Astrocyte of the spinal cord (primary cell): ENCODE data around the gene LDLRAD3.

ENCODE experiments used
- DNase-seq: peaks from one replicate; pipeline ENCODE4 v3.0.0; 2011; ENCODE audit warnings: low read depth, low spot score
- H3K4me3 ChIP-seq: 2 replicates; pipeline ENCODE4 v1.5.1; 2011; ENCODE audit warnings: low read depth, mild to moderate bottlenecking, low read length, moderate library complexity
- in situ Hi-C: cut with HindIII; loops from 2 replicates; pipeline ENCODE4 v1.10.0; 2017; ENCODE audit warnings: low sequenced_read_pairs
- TF ChIP-seq, protein P1 (sequence below): IDR thresholded peaks from 2 replicates; pipeline ENCODE4 v1.5.1; 2012; ENCODE audit warnings: low read depth, mild to moderate bottlenecking, low read length, inconsistent platforms

The LDLRAD3 gene

DNA sequence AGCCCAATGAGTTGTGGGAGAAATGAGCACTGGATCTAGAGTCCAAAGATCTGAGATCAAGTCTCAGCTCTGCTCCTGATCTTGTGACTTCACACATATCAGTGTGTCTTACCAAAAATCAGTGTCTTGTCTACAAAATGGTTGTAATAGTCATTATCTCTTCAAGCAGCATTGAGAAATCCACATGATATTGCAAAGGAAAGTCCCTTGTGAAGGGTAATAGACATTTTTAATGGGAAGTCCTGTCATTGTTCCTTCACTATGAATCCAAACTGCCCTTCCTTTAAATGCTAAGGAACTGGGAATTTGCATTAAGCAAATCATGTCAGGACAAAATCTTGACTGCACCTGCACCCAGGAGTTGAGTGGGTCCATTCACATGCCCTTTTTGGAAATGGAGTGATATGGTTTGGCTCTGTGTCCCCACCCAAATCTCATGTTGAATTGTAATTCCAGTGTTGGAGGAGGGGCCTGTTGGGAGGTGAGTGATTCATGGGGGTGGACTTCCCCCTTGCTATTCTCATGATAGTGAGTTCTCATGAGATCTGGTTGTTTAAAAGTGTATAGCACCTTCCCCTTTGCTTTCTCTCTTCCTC, 294.3 kb downstream of the LDLRAD3 start:
- in situ Hi-C loops = no loop called here
- TF ChIP-seq, protein P1, sequence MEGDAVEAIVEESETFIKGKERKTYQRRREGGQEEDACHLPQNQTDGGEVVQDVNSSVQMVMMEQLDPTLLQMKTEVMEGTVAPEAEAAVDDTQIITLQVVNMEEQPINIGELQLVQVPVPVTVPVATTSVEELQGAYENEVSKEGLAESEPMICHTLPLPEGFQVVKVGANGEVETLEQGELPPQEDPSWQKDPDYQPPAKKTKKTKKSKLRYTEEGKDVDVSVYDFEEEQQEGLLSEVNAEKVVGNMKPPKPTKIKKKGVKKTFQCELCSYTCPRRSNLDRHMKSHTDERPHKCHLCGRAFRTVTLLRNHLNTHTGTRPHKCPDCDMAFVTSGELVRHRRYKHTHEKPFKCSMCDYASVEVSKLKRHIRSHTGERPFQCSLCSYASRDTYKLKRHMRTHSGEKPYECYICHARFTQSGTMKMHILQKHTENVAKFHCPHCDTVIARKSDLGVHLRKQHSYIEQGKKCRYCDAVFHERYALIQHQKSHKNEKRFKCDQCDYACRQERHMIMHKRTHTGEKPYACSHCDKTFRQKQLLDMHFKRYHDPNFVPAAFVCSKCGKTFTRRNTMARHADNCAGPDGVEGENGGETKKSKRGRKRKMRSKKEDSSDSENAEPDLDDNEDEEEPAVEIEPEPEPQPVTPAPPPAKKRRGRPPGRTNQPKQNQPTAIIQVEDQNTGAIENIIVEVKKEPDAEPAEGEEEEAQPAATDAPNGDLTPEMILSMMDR = no peak
- no peak for DNase-seq
- no peak overlapping the region for H3K4me3 ChIP-seq

GRCh38 chr11:36238881-36239280, 295.0 kb downstream of the LDLRAD3 start:
- TF ChIP-seq, protein P1 = no peak
- H3K4me3 ChIP-seq = no peak overlapping the region
- no peak for DNase-seq
- in situ Hi-C loops = no loop called here

- H3K4me3 ChIP-seq = no peak overlapping the region
- no peak for DNase-seq
- in situ Hi-C loops = no loop called here
- TF ChIP-seq, protein P1 = no peak
Measured at GRCh38 chr11:36239636-36240035, 295.8 kb downstream of the LDLRAD3 start.

- in situ Hi-C loops = no loop called here
- DNase-seq = no peak
Measured at GRCh38 chr11:36240173-36240572, 296.3 kb downstream of the LDLRAD3 start.

DNA sequence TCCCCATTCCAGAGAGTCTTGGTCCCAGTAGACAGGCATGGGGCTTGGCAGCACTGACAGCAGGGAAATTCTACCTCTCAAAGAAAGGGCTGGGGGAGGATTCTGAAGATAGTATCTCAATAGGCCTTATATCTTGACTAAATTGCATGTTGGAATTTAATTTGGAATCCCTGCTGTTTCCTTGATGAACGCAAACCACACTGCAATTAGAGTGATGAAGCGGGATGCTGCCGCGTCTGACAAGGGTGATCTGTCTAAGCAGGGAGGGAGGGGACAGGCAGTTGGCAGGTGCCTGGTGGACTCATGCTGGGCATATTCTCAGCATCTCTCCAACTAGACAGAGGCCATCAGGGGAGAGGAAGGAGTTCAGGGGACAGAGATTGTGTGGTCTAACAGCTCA, 296.9 kb downstream of the LDLRAD3 start:
- in situ Hi-C loops = no loop called here
- no peak for DNase-seq
- H3K4me3 ChIP-seq = no peak overlapping the region
- TF ChIP-seq, protein P1 = no peak

More at GRCh38 chr11:36240173-36240572, 296.3 kb downstream of the LDLRAD3 start:
- H3K4me3 ChIP-seq = no peak overlapping the region
- TF ChIP-seq, protein P1 = no peak

DNA sequence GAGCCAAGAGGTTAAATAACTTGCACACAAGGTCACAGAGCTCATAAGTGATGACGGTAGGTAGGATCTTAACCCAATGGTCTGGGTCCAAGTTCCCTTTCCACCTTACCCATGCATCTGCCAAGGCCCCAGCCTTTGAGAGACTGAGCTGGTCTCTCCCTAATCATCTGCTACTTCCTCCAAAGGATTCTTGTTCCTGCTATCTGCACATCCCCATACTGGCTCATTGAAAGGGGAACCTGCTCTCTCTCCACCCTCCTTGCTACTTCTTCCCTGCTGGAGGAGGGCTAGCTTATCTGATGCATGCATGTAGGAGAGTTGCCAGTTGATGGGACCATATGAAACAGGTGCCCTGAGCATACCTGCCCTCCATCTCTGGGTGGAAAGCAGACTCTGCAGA, 297.6 kb downstream of the LDLRAD3 start:
- no peak overlapping the region for H3K4me3 ChIP-seq
- no peak for DNase-seq
- in situ Hi-C loops = no loop called here
- TF ChIP-seq, protein P1 = no peak
